GM18498 (cell line): ENCODE measurements around the gene ADGRB3.
"Not testable (repeated sequence)": the region's sequence is repeated elsewhere in the genome, so short reads cannot be mapped to it uniquely, and the experiment has no call there.

Experiments used
- ATAC-seq: cut with Tn5 transposase; IDR thresholded peaks from one replicate; pipeline ENCODE4 v1.9.1; 2021; ENCODE audit warnings: mild to moderate bottlenecking, moderate library complexity; ENCODE audit not compliant: unreplicated experiment

The ADGRB3 gene

GRCh38 chr6:69392745-69393144, 757.7 kb downstream of the ADGRB3 start:
- no peak for ATAC-seq

DNA sequence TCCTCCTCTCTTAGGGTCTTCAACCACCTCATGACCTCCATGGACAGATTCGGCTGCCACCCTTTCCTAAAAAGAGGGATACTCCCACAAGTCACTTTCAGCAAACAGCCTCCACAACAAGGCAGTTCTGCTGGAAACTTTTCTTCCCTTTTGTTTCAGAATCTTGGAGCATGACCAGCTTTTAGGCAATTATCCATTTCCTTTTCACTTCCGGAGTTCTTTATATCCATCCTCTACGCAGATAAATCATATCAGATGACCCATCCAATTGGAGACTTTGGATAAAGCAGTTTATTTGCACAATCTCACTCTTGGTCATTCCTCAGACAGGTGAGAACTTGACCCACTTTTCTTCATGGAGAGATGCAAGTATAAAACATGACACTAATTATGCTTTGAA, 763.2 kb downstream of the ADGRB3 start:
- ATAC-seq: no peak

GRCh38 chr6:69398729-69399128, 763.6 kb downstream of the ADGRB3 start:
- ATAC-seq: no peak

GRCh38 chr6:69408886-69409285, 773.8 kb downstream of the ADGRB3 start:
- ATAC-seq: no peak

- ATAC-seq: no peak
Observed at GRCh38 chr6:69416776-69417175, 781.7 kb downstream of the ADGRB3 start.

GRCh38 chr6:69421269-69421668, 786.2 kb downstream of the ADGRB3 start:
- no peak for ATAC-seq

GRCh38 chr6:69422020-69422419, 786.9 kb downstream of the ADGRB3 start:
- no peak for ATAC-seq

- no peak for ATAC-seq
Observed at GRCh38 chr6:69422475-69422874, 787.4 kb downstream of the ADGRB3 start.

DNA sequence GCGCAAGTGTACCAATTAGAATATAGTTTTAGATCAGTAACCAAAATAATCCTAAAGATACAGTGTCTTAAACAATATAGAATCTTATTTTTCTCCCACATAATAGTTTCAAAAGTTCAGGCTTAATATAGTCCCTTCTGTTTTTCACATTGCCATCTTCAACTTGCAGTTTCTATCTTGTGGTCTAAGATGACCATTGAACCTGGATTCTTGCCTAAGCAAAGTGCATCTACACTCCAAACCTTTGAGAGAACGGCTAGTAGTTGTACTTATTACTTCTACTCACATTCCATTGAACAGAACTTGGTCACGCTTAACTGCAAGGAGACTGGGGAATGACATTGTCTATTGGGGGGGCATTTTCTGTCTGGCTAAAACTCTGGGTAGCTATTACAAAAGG, 788.7 kb downstream of the ADGRB3 start:
- no peak for ATAC-seq

DNA sequence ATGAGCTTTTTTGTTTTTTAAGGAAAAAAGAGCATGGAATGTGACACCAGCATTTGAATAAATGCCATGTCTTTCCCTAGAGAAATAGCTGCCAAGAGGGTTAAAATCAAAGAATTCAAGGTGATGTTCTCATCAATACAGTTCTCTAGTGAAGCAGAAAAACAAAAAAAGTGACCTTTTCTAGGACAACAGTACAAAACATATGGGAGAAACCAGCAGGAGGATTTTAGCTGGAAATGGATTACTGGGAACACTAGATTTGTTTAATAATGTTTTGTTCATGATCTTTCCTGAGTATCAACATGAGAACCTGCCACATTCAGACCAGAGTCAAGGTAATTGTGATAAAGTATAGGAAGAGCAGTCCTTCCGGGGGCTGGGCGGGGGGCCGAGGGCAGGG, 789.5 kb downstream of the ADGRB3 start:
- ATAC-seq: no peak

DNA sequence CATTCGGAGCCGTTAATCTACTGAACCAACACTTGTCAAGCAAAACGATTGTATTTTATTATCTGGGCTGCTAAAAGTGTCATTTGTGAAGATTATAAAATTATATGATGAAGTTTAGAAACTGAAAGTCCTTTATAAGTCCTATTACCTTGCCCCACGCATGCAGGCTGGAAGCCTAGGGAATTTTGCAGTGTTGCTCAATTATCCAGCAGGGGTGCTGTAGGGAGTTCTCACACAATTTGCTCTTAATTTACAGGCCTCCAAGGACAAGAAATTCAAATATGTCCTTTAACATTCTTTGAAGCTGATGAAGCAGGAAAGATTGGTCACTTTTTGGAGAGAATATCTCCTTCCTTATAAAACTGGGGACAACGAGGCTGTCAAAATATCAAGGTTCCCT, 792.8 kb downstream of the ADGRB3 start:
- ATAC-seq: no peak

DNA sequence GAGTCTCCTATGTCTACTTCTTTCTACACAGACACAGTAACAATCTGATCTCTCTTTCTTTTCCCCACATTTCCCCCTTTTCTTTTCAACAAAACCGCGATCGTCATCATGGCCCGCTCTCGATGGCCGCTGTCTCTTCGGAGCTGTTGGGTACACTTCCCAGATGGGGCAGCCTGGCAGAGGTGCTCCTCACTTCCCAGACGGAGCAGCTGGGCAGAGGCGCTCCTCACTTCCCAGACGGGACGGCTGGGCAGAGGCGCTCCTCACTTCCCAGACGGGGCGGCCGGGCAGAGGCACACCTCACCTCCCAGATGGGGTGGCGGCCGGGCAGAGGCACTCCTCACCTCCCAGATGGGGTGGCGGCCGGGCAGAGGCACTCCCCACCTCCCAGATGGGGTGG, 797.1 kb downstream of the ADGRB3 start:
- ATAC-seq: not testable (repeated sequence)

DNA sequence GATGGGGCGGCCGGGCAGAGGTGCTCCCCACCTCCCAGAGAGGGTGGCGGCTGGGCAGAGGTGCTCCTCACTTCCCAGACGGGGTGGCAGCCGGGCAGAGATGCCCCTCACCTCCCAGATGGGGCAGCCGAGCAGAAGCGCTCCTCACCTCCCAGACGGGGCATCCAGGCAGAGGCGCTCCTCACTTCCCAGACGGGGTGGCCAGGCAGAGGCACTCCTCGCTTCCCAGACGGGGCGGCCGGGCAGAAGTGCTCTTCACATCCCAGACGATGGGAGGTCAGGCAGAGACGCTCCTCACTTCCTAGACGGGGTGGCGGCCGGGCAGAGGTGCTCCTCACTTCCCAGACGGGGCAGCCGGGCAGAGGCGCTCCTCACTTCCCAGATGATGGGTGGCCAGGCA, 798.0 kb downstream of the ADGRB3 start:
- ATAC-seq: not testable (repeated sequence)

DNA sequence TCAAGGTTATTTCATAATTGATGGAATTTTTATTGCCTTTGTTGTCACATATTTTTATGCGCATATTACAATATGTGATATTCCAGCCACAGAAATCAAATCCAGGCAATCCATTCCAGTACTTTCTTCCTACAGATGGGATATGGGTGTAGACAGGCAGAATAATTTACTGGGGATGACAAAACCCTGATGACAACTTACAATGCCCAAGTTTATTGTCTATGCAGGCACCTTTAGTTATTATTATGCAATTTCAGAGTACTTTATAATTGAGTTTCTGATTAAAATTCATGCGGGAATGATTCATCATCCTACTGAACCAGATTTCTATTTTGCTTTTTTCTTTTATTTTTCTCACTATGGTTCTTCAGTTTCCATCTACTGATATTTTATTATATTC, 803.0 kb downstream of the ADGRB3 start:
- no peak for ATAC-seq
